Neural cell (in vitro differentiated cells): Measurements from ENCODE around the gene PEG3.

Experiments used
- EZH2 ChIP-seq: fragments of 200-600, 300-800 bp; shearing (Covaris generic), sonication (generic); IDR thresholded peaks from 2 replicates; pipeline ENCODE4 v1.6.1; 2014; ENCODE audit warnings: antibody characterized with exemption, low read length, borderline replicate concordance, mild to moderate bottlenecking; ENCODE audit not compliant: insufficient read depth, poor library complexity, severe bottlenecking
- MXI1 ChIP-seq: fragments of 450-650 bp; conservative IDR thresholded peaks from 2 replicates; pipeline ENCODE4 v1.6.1; 2014; ENCODE audit warnings: antibody characterized with exemption, mild to moderate bottlenecking; ENCODE audit not compliant: poor library complexity, severe bottlenecking
- TF ChIP-seq, protein P1 (sequence below): fragments of 450-650 bp; IDR thresholded peaks from 2 replicates; pipeline ENCODE4 v1.5.1; 2014; ENCODE audit warnings: antibody characterized with exemption, mild to moderate bottlenecking, moderate library complexity; ENCODE audit not compliant: poor library complexity, severe bottlenecking
- TF ChIP-seq, protein P2 (sequence below): IDR thresholded peaks from 2 replicates; pipeline ENCODE4 v1.6.1; 2012; ENCODE audit warnings: borderline replicate concordance

DNA sequence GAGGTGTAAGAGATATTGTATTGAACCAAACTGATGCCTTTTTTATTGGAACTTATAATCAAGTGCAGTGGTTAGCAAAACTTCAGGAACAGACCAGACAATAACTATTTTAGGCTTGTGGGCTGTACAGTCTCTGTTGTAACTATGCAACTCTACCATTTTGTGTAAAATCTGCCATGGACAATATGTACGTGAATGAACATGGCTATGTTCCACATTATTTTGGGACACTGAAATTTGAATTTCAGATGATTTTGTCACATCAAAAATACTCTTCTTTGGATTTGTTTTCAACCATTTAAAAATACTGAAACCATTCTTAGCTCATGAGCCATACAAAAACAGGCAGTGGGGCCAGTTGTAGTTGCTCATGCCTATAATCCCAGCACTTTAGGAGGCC, 27.9 kb upstream of the PEG3 start:
- TF ChIP-seq, protein P1, sequence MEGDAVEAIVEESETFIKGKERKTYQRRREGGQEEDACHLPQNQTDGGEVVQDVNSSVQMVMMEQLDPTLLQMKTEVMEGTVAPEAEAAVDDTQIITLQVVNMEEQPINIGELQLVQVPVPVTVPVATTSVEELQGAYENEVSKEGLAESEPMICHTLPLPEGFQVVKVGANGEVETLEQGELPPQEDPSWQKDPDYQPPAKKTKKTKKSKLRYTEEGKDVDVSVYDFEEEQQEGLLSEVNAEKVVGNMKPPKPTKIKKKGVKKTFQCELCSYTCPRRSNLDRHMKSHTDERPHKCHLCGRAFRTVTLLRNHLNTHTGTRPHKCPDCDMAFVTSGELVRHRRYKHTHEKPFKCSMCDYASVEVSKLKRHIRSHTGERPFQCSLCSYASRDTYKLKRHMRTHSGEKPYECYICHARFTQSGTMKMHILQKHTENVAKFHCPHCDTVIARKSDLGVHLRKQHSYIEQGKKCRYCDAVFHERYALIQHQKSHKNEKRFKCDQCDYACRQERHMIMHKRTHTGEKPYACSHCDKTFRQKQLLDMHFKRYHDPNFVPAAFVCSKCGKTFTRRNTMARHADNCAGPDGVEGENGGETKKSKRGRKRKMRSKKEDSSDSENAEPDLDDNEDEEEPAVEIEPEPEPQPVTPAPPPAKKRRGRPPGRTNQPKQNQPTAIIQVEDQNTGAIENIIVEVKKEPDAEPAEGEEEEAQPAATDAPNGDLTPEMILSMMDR: no peak
- TF ChIP-seq EZH2 (no peak), MXI1 (no peak)
- TF ChIP-seq, protein P2, sequence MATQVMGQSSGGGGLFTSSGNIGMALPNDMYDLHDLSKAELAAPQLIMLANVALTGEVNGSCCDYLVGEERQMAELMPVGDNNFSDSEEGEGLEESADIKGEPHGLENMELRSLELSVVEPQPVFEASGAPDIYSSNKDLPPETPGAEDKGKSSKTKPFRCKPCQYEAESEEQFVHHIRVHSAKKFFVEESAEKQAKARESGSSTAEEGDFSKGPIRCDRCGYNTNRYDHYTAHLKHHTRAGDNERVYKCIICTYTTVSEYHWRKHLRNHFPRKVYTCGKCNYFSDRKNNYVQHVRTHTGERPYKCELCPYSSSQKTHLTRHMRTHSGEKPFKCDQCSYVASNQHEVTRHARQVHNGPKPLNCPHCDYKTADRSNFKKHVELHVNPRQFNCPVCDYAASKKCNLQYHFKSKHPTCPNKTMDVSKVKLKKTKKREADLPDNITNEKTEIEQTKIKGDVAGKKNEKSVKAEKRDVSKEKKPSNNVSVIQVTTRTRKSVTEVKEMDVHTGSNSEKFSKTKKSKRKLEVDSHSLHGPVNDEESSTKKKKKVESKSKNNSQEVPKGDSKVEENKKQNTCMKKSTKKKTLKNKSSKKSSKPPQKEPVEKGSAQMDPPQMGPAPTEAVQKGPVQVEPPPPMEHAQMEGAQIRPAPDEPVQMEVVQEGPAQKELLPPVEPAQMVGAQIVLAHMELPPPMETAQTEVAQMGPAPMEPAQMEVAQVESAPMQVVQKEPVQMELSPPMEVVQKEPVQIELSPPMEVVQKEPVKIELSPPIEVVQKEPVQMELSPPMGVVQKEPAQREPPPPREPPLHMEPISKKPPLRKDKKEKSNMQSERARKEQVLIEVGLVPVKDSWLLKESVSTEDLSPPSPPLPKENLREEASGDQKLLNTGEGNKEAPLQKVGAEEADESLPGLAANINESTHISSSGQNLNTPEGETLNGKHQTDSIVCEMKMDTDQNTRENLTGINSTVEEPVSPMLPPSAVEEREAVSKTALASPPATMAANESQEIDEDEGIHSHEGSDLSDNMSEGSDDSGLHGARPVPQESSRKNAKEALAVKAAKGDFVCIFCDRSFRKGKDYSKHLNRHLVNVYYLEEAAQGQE: no peak
